HTR-8/SVneo (cell line): ENCODE data around the gene NUDT4B.
"Not testable (repeated sequence)": the region's sequence is repeated elsewhere in the genome, so short reads cannot be mapped to it uniquely, and the experiment has no call there.

Experiments used
- DNase-seq: peaks from one replicate; pipeline ENCODE4 v3.0.0; 2011; ENCODE audit warnings: low spot score, mixed read lengths; ENCODE audit not compliant: insufficient read length
- FAIRE-seq: peaks from 2 replicates; lab custom pipeline; 2011; peaks lifted over from hg19 to GRCh38; lab: Jason Lieb, UNC

The NUDT4B gene

DNA sequence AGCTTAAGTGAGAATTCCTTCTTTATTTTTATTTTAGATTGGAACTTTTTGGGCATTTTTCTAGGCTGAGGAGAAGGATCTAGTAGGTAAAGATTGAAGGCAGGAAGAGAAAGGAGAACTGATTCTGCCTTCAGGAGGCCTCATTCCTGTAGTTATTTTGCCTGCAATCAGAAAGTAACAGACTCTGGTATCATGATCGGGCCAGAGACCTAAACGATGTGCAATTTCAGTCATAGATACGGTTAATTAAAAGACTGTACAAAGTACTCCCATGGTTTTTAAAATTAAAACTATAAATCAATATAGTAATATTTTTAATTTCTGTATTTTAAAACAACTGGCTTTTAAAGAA, 14.3 kb upstream of the NUDT4B start:
- not testable (repeated sequence) for DNase-seq, FAIRE-seq

DNA sequence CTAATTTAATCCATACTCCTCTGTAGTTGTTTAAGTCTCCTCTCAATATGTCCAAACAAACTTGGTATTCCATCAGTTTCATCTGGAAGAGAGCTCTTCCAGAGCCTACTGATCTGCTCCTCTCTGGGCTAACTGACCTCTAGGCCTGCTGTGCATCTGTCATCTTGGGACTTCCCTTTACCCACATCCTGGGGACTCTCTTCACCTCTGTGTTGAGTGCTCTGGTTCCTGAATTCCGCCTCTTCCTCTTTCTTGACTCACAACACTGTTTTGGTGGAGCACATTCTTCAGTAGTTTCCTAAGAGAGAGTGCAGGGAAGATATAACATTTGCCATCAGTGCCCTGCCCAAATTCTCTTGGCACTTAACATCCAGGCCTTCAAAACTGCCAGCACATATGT, 13.0 kb upstream of the NUDT4B start:
- DNase-seq, FAIRE-seq: not testable (repeated sequence)

DNA sequence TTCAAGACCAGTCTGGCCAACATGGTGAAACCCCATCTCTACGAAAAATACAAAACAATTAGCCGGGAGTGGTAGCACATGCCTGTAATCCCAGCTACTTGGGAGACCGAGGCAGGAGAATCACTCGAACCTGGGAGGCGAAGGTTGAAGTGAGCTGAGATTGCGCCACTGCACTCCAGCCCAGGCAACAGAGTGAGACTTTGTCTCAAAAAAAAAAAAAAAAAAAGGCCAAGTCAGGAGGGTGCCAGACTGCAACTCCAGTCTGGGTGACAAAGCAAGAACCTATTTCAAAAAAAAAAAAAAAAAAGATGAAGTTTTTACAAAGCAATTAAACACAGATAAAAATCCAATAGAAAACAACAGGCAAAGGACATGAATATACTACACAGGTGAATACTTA, 9.9 kb upstream of the NUDT4B start:
- not testable (repeated sequence) for DNase-seq, FAIRE-seq

DNA sequence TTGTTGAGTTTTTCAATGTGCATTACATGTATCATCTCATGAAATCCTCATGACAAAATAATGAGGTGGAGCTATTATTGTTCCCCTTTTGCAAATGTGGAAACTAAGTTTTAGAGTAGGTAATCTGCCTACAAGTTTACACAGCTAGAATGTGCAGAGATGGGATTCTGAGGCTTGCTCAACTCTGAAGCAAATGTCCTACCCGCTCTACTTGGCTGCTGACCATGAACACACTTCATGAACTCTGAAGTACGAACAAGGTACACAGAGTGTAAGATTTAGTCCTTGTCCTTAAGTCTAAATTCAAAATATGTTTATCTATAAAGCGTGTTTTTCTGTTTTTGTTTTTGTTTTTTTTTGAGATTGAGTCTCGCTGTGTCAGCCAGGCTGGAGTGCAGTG, 5.4 kb upstream of the NUDT4B start:
- not testable (repeated sequence) for FAIRE-seq, DNase-seq

DNA sequence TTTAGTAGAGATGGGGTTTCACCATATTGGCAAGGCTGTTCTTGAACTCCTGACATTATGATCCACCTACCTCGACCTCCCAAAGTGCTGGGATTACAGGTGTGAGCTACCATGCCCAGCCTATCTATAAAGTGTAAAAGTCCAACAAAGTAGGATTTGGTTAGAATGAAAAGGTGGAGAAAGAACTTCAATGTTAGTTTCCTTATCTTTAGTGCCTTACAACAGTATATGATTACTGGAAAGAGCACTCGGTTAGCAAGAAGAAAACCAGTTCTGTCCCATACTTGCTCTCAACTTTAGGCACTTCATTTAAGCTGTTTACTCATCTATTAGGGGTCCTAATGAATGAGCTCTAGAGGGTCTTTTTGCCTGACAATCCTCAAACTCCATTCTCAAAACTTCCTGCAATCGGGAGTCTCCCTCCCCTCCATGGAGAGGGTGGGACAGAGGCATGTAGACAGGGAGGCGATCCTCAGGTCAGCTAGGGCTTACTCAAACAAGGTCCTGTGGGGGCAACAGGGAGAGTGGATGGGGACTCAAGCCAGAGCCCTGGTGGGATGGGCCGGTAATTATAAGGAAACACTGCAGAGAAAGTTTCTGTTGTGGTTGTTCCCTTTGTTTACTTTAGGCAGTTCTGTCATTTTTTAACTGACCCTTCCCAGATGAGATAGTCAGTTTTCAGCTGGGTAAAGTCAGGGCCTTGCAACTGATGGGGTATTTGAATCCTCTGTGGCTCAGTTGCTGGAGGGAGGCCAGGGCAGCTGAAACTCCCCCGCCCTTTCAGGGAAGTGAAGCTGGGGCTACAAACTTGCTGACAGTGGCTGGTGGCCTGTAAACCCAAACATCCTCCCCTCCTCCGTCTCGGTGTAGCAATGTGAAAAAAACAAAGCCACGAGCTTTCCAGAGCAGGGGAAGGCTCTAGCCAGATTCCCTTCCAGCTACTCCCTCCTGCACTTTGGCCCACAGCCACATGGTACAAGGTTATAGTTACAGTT, 4.6 kb upstream of the NUDT4B start:
- DNase-seq, FAIRE-seq: not testable (repeated sequence)

DNA sequence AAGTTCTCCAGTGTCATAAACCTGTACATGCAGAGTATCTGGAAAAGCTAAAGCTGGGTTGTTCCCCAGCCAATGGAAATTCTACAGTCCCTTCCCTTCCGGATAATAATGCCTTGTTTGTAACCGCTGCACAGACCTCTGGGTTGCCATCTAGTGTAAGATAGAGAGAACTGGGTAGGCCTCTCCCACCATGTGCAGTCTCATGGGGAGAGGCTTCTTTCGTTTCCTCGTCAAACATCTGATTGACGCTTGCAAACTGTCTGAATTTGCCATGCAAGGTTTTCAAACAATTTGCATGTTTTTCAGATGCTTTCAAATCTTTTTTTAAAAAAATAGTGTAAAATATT, 734 bp downstream of the NUDT4B start:
- DNase-seq, FAIRE-seq: not testable (repeated sequence)

DNA sequence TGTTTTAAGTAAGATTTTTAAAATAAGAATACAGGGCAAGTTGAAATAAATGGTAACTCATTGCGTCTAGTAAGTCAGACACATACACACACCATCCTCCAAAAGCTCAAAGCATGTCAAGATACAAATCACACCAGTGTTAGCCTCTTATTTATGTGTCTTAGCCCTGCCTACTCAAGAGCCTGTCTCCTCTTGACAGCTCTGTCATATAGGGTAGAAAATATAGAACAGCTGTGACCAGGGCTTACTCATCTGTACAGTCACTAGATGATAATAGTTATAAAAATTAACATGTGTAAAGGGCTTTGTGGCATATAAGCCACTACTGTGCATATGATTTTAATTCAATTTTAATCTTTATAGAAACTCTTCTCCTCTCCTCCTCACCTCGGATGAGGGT, 7.7 kb downstream of the NUDT4B start:
- not testable (repeated sequence) for FAIRE-seq, DNase-seq

DNA sequence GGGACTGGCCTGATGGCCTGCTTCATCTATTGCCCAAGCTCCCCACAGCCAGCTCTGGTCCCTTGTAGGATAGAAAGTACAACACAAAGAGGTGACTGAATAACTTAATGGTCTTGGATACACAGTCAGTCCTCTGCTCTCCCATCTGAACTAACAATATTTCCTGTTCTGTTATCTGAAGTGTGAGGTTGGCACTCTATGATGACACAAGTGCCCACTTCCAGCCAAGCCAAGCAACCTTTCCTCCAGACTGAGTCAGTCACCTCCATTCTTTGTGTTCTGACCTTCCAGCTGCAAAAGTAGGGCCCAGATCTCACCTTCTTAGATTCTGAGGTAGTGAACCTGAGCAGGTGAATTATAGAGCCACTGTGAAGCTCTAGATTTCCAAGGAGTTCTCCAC, 8.9 kb downstream of the NUDT4B start:
- FAIRE-seq, DNase-seq: not testable (repeated sequence)

DNA sequence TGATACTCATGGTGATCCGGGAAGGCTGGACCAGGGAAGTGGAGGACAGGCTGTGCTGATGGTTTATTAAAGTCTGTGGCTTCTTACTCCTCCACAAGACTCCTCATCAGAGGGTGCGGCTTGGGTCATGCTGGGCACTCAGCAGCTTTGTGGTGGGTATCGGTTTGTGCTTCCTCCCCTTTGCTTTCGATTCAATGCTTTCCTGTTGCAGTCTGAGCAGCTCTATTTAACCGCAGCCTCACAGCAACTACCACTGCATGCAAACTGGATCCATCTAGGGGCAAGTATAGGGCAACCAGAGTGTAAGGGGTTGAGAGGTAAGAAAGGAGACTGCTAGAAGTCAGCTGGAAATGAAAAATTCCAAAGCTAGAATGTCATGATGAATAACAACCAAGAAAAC, 9.8 kb downstream of the NUDT4B start:
- not testable (repeated sequence) for FAIRE-seq

DNA sequence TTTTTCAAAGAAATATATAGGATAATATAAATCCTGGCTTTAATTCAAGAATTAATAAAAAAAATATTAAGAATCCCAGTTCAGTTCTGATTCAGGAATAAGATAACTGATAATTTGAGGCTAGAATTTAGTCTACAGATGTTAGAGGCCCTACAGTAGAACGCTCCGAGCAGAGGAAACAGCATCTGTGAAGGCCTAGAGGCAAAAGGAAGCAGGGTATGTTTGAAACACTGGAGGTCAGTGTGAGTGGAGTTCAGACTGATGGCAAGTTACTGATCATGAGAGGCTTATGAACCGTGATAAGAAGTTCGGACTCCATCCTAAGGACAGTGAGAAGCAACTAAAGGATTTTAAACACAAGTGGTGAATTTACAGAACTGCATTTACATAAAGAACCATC, 10.4 kb downstream of the NUDT4B start:
- not testable (repeated sequence) for FAIRE-seq, DNase-seq

More for the DNA sequence above, 9.8 kb downstream of the NUDT4B start:
- DNase-seq: not testable (repeated sequence)

DNA sequence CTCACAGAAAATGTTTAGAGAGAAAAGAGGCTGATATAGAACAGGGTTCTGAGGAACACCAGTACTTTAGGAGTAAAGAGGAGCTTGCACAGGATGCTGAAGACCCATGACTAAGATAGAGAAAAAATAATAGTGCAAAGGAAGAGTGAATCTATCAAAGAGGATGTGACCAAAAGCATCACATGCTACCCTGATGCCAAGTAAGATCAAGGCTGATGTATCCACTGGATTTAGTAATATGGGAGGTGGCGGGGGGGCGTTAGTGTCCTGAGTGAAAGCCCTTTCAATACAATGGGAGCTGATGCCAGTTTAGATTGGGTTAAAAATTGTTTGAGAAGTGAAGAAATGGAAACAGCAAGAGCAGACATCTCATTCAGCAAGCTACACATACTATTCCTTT, 11.2 kb downstream of the NUDT4B start:
- not testable (repeated sequence) for FAIRE-seq, DNase-seq

DNA sequence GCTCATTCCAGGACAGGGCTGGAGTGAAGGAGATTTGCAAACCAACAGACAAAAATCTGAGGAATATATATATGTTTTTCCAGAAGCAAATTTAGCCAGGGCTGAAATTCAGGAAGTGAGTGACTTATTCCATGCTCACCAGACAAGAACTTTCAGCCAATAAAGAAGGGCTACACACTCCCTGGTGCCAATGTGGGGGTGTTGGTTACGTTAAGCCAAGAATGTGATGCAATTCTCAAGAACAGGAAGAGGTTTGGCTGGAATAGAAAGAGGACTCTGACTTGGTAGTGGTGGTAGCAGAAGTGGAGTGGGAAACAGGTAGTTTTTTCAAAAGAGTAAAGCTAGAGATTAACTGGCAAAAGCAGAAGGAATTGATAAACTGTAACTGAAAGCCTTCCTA, 11.6 kb downstream of the NUDT4B start:
- not testable (repeated sequence) for DNase-seq, FAIRE-seq

DNA sequence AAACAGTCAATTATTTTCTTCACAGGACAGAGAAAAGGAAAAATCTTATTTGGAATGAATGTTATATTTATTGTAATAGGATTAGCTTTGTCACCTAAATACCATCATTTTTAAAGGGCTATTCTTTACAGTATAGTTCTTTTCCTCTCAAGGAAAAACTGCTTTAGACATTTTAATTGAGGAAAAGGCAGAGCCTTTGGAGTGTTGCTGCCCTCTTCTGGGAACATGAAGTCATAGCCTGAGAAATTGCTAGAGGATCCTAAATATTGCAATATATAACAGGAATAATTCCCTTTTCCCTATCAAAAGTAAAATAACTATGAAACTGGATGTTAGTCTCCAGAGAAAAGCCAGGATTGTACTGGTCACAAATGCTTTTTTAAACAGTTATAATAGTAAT, 12.8 kb downstream of the NUDT4B start:
- not testable (repeated sequence) for FAIRE-seq, DNase-seq

DNA sequence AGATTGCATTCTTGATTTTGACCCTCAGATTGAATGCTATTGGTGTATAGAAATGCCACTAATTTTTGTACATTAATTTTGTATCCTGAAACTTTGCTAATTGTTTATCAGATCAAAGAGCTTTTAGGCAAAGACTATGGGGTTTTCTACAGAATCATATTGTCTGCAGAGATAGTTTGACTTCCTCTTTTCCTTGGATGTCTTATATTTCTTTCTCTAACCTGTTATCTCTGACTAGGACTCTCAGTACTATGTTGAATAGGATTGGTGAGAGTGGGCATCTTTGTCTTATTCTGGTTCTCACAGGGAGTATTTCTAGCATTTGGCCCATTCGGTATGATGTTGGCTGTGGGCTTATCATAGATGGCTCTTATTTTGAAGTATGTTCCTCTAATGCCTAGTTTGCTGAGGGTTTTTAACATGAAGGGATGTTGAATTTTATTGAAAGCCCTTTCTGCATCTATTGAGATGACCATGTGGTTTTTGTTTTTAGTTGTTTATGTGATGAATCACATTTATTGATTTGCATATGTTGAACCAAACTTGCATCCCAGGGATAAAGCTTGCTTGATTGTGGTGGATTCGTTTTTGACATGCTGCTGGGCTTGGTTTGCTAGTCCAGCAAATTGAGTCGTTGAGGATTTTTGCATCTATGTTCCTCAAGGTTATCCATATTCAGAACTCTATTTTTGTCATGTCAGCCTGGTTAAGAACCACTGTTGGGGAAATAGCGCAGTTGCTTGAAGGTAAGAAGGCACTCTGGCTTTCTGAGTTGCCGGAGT, 16.9 kb downstream of the NUDT4B start:
- DNase-seq, FAIRE-seq: not testable (repeated sequence)

DNA sequence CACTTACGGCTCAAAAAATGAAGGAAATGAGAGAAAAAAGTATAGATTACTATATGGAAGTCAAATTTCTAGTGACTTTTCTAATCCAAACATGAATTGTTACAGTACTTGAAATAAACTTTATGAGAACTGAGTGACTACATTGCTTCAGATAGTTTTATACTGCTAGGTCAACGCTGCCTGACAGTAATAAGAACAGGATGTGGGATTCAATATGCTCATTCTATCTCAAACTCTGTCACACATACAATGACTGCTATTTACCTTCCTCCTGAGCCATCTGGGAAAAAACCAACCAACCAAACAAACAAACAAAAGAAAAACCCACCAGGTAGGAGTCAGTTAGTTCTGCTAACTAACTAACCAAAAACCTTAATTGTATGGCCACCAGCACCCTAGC, 20.0 kb downstream of the NUDT4B start:
- FAIRE-seq, DNase-seq: not testable (repeated sequence)

DNA sequence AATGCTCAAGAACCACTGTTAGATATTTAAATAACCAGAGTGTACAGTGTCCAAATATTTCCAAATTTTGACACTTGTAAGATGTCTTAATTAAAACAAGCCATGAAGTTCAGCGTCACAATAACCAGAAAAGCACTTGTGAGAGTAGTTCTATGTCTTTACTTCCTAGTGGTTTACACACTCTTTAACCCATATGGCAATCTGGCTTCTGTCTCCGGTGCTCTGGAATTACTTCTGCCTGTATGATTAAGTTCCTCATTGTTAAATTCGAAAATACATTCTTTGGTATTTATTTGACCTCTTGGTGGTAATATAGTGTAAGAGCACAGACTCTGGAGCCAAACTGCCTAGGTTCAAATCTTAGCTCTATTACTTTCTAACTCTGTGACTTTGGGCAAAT, 20.9 kb downstream of the NUDT4B start:
- not testable (repeated sequence) for FAIRE-seq

DNA sequence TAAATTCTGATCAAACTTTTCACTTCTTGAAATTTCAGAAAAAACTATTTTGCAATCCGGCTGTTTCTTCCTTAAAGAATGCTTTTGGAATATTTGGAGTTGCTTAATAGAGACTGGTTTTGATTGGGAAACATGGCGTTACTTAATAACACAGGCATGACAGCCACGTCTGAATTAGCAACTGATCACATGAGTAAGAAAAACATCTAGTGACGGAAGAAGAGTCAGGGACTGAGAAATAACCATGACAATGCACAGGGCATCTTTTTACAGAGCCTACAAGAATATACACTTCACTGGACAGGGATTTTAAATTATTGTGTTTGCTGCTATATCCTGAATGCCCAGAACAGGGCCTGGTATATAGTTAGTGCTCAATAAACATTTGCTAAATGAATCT, 25.1 kb downstream of the NUDT4B start:
- FAIRE-seq, DNase-seq: not testable (repeated sequence)

More for the DNA sequence above, 20.9 kb downstream of the NUDT4B start:
- DNase-seq: not testable (repeated sequence)

DNA sequence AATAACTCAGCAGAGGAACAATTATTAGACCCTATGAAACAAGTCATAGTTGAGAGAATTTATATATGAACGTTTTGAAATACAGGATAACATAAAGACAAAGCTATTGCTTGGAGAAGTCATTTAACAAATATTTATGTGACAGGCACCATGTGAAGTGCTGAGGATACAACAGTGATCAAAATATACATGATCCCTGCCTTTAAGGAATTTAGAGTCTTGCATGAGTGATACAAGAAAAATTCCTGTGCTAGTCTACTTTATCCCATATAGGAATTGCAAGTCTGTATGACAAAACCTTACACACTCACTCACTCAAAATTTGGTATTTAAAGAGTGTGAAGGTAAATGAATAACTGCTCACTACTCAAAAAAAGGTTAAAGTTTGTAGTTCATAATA, 25.5 kb downstream of the NUDT4B start:
- FAIRE-seq, DNase-seq: not testable (repeated sequence)

DNA sequence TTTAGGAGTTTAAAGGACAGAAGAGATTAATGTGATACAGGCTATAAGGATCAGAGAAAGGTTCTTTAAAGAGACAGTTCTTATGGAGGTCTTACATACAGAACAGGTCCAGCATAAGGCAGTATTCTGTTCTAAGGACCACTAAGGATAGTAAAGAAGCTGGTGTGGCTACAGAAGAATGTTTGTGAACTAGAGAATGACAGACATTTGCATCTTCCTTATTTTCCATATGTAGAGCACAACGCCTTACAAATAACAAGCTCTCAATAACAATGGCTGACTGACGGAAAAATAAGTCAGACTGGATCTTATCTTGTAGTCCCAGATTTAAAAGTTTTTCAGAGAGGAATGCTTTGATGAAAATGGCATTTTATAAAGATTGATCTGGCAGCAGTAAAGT, 26.7 kb downstream of the NUDT4B start:
- not testable (repeated sequence) for DNase-seq, FAIRE-seq

DNA sequence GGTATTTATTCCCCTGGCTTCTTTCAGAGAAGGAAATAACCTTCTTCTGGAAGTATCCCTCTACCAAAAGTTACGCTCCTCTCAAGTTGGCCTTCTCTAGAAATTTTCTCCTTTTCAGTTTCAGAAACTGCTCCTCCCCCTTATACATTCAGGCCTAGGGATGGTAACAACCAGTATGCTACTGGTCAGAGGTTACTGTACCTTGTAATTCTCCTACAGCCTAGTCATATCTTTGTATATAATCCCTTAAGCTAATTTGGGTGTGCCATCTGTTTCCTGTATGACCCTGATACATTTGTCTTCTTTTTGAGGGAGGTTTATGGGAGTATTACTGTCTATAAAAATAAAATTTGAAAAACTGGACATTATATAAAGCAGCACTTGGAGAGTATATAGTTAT, 29.1 kb downstream of the NUDT4B start:
- FAIRE-seq, DNase-seq: not testable (repeated sequence)
